ENCODE measurements around the gene USP6NL.

The USP6NL gene

GRCh38 chr10:11469575-11470391 is 141.7 kb downstream of the USP6NL start:
- DNase-seq = no peak

DNA sequence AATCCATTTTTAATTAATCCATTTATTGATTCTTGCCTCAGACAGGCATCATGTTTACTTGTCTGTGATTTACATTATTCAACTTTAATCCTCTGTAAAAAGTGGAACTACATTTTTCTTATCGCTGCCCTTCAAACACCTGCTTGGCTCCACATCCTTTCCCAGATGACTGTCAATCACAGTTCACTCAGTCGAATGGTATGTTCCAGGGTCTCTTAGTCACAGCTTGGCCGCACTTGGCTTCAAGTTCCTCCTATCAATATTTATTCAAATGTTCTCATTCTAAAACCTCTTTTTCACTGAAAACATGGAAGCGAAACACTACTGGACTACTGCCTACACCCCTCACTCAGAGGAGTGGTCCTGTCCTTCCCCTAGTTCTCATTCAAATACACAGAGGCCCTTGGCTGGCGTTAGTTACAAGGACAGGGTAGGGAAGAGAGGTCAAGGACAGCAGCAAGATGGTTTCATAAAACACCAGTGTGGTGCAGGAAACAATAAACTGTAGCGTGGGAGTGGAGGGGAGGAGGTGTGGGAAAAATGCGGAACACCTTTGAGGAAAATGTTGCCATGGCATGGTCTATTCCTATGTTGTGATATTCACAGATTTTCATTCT is 143.2 kb downstream of the USP6NL start:
- DNase-seq = no peak

DNA sequence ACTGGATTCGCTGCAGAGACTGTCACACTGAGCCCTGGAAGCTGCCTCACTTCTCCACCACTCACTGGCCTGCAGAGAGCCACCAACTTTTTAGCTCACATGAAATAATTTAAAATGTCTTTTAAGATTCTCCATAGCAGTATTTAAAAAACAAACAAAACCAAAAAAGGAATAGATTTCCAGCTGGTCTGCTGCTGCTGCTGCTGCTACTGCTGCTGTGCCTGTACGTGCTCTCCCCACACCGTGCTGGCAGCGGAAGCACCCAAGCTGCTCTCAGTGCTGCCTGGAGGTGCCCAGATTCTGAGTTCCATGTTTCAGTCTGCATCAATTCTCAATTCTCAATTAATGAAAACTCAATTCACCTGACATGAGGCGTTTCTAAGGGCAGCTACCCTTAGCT is 146.0 kb downstream of the USP6NL start:
- DNase-seq = no peak

GRCh38 chr10:11463111-11463510 is 148.3 kb downstream of the USP6NL start:
- no peak for DNase-seq

DNA sequence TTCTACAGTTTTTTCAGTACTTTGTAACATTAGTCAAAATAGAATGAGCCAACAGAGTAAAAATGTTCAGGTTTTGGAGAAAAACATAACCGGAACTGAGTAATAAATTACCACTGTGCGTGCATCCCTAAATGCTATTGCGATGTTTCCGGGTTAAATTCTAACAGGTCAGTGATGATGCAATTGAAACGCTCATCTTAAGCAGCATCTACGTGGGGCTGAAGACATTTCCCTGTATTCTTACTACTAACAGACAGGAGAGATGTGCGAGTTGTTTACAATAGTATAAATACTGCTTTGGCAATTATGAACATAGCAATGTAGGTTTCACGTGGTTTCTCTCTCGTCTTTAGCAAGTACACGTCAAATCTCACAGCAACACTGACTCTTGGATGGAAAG is 149.4 kb downstream of the USP6NL start:
- no peak for DNase-seq

DNA sequence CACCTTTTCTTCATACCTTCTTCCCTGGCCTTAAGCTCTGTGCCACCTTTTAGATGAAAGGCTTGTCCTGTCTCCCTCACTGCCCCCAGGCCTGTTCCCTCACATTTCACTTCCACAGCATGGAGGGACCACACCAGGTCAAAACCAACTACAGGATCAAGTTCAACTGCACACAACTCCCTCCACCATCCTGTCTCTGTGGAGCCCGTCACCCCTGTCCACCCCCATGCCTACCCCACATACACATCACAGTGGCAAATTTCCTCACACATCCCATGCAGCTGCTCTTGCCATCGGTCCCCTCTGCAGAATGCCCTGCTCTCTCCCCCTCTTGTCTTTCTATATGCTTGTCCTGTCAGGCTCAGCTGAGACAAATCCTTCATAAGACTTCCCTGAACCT is 154.1 kb downstream of the USP6NL start:
- DNase-seq = no peak

GRCh38 chr10:11454958-11455566 is 156.4 kb downstream of the USP6NL start:
- DNase-seq = no peak

DNA sequence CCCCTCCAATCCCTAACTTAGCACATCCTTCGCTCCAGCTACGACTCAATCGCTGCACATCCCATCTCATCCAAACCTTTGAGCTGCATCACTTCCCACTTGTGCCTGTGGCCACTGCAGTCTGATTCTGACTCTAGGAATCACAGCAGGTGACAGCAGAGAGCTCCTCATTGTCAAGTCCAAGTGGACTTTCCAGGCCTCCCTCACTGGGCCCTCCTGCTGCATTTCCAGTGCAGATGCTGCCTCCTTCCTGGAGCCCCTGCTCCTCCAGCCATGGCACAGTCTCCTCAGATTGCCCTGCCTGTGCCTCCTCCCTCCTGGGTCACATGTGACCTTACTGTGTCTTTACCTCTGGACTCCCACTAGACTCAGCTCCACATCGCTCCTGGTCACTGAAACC is 157.3 kb downstream of the USP6NL start:
- DNase-seq = no peak

- no peak for DNase-seq
Measured at GRCh38 chr10:11451640-11452260, 159.7 kb downstream of the USP6NL start.

DNA sequence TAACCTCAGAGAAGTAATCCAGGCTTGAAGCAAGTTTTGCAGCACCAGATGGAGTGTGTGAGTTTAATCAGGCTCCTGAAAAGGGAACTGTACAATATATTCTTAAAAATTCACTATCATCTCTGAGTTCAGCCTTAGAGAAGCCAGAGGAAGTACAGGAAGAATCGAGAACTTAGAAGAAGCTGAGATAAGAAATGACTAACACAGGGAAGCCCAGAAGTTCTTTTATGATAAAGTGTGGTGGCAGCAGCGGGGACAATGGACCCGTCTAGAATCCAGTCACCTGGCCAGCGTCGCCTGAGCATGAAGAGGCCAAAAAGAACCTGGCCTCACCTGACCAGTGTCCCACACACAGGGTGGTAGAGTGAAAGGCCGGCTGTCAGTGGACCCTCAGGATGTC is 161.0 kb downstream of the USP6NL start:
- DNase-seq = no peak

GRCh38 chr10:11449761-11450160 is 161.7 kb downstream of the USP6NL start:
- DNase-seq = no peak

GRCh38 chr10:11448545-11449244 is 162.8 kb downstream of the USP6NL start:
- no peak for DNase-seq

DNA sequence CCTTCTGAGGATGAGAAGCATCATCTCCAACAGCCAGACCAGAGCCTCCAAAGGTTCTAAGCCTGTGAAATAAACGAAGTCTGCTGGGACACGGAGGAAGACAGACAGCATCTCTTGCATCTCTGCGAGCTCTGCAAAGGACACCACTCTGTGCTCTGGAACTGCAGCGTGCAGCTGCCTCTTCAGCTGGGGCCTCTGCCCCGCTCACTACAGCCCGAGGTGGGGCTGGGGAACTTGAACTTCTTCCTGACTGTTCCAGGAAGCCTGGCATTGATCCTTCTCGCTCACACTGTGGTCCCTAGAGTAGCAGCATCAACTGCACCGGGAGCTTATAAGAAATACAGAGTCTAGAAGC is 163.3 kb downstream of the USP6NL start:
- no peak for DNase-seq

DNA sequence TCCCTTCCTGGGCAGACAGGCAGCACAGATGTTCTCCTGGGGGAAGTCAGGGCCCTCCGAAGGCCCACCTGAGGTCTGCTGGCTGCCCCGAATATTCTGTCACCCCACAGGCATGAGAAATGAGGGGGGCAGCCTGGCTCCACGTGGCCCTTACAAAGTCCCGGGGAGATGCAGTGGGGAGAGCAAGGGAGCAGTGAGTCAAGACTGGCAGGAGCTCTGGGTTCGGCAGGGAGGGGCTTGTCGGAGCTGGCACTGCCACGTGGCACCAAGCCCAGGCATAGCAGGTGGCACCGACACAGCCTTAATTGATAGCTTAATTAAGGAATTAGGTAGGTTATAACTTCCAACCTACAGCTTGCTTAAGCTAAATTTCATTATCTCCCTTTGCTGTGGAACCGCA is 163.9 kb downstream of the USP6NL start:
- DNase-seq = no peak

GRCh38 chr10:11446864-11447263 is 164.6 kb downstream of the USP6NL start:
- DNase-seq = no peak

DNA sequence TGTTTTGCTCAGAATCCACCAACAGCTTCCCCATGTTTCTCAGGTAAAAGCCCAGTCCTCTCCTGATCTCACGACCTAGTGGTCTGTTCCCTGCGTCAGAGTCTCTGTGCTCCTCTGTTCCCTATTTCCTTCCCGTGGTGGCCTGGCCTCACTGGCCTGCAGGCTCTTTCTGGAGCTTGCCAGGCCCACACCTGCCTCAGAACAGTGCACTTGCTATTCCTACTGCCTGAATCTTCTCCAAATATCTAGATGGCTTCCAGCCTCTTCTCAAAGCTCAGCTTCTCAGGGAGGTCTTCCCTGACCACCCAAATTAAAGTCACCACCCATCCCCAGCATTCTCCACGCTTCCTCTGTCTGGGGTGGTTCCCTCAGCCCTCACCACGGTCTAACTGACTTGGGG is 165.3 kb downstream of the USP6NL start:
- no peak for DNase-seq

- no peak for DNase-seq
Measured at GRCh38 chr10:11444531-11445228, 166.8 kb downstream of the USP6NL start.

GRCh38 chr10:11444155-11444530 is 167.3 kb downstream of the USP6NL start:
- DNase-seq = no peak

GRCh38 chr10:11443468-11444154 is 167.8 kb downstream of the USP6NL start:
- DNase-seq = no peak

DNA sequence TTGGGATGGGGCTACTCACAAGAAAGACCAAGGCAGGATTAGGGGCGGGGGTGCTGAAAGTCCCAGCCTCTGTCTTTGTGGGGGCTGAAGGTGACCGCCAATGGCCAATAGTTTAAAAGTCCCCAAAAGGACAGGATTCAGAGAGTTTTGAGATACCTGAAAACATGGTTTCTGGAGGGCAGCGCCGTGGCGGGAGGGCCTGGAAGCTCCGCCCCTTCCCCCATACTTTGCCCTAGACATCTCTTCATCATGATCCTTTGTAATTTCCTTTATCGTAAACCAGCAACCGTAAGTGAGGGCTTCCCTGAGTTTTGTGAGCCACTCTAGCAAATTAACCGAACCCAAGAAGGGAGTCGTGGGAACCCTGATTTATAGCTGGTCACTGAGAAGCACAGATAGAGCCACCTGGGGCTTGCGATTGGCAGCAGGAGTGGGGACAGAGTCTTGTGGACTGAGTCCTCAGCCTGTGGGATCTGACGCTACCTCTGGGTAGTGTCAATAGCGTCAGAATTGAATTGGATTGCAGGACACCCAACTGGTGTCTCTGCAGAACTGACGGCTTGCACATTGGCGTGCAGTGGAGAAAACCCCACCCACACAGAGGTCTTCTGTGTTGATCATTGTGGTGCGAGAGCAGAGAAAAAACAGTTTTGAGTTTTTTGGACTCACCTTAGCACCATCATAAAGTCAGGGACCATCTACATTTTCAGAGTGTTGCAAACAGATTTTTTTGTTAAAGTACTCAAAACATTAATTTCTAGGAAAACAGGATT is 169.3 kb downstream of the USP6NL start:
- DNase-seq = no peak

DNA sequence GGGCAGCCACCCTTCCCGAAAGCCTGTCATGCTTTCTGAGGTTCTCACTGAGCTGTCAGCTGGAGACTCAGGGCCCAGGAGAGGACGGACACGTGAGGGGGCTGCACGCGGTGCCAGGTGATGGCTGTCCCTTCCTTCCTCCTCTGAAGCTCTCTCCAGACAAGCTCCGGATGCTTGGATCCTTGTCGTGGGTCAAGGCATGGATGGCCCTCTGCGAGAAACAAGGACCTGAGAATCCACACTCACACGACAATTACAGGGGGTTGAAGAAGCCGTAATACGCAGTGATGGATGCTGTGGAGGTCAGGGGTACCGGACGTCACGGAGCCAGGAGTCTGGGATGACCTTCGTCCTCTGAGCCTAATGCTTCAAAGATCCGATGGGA is 170.3 kb downstream of the USP6NL start:
- DNase-seq = no peak

All from NCI-H2227 treated with DMSO at 0.1 percent for 48 hours (cell line).